AG10803 (cell line): ENCODE measurements around the gene MARCHF3.
"Not testable (repeated sequence)": the region's sequence is repeated elsewhere in the genome, so short reads cannot be mapped to it uniquely, and the experiment has no call there.

Source experiments
- DNase-seq: peaks from one replicate; pipeline ENCODE4 v3.0.0; 2010; ENCODE audit warnings: low read depth
- H3K4me3 ChIP-seq: 2 replicates; pipeline ENCODE4 v1.5.1; 2011; ENCODE audit warnings: mild to moderate bottlenecking, low read length, control low read depth
- CTCF ChIP-seq: conservative IDR thresholded peaks from 2 replicates; pipeline ENCODE4 v1.5.1; 2011; ENCODE audit warnings: mild to moderate bottlenecking, low read length, control low read depth, inconsistent platforms

MARCHF3 gene

DNA sequence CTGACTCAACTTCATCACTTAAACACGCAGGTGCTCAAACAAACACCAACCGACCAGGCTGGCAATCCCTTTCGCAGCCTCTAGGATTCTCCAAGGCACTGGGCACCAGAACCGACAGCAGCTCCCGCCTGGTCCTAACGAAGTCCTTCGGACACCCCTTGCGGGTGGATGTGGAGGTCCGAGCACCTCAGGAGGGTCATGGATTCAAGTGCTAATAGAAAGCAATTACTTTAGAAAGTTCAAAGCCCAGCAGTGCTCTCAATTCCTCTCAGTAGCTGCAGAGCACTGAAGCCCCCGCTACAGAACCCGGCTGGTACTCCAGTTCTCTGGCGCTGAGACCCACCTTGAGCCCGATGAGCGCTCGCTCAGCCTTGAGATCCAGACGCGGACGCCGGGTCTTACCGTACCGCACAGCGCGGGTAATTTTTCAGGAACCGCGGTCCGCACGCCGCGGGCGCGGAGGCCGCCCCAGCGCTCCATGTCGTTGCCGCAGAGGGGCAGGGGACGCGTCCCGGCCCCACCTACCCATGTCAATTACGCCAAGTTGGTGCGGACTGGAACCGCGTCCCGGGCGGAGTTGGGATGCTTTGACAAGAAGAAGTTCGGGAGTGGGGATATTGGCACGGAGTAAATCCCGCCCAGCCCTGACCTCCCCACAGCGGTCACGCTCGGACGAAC lies 638 bp downstream of the MARCHF3 start:
- DNase-seq: peak; percentile 59
- TF ChIP-seq CTCF: peak; percentile 60
- H3K4me3 ChIP-seq: peak overlapping the region; percentile 88

- peak overlapping the region; percentile 88 for H3K4me3 ChIP-seq
- no peak for DNase-seq
- TF ChIP-seq CTCF: no peak
Observed at GRCh38 chr5:127028822-127029457, 1.4 kb downstream of the MARCHF3 start.

GRCh38 chr5:127027539-127027938 lies 2.8 kb downstream of the MARCHF3 start:
- TF ChIP-seq CTCF: no peak
- no peak for DNase-seq
- no peak overlapping the region for H3K4me3 ChIP-seq

DNA sequence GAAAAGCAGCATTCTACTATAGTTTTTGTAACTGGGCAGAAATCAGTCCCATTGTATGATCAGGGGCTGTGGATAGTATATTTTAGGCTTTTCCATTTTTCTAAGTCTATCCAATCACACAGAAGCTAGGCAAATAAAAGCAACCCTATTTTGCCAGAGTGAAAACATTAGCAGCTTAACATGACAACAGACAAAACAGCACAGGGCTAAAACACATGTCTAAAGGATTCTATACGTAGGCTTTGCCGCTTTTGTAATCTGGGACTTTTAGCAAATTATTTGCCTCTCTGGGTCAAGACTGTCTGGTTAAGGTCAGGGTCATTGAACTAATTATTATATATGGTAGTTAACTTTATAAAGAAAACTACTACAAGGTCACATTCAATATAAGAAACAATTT lies 4.2 kb downstream of the MARCHF3 start:
- H3K4me3 ChIP-seq: no peak overlapping the region
- DNase-seq: no peak
- no peak for TF ChIP-seq CTCF

DNA sequence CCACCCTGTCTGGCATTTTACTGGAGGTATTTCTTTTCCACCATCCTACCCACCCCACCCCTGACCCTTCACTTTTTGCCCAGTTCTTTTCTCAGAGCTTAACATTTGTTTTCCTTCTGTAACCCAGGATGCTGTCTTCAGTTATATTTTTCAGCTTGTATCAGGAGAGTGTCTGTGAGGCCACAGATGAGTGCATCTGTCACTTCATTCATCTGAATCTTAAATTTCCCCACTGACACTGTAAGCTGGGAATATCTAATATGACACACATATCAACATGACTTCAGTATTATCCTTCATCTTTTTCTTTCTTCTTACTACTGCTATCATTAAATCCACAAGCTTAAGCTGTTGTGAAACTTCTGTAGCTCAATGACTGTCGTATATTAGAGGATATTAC lies 4.9 kb downstream of the MARCHF3 start:
- DNase-seq: no peak
- no peak for TF ChIP-seq CTCF
- H3K4me3 ChIP-seq: no peak overlapping the region

GRCh38 chr5:127024821-127025220 lies 5.5 kb downstream of the MARCHF3 start:
- H3K4me3 ChIP-seq: no peak overlapping the region
- no peak for TF ChIP-seq CTCF
- DNase-seq: no peak

- not testable (repeated sequence) for H3K4me3 ChIP-seq, DNase-seq
Observed at GRCh38 chr5:127023552-127024191, 6.7 kb downstream of the MARCHF3 start.
